ENCODE measurements around the gene ELF1. TPM values are rescaled to one million over a fixed set of nuclear protein-coding genes. Genes with fewer than 3 reads are reported as not detected.

Gene ELF1
- total RNA-seq, result 8.2 TPM

GRCh38 chr13:41019011-41019487 is at the start of gene ELF1:
ELF1 (minus strand) TSS chr13:41019316; CDS start chr13:40982054, 37,262 bp downstream.
- no peak for DNase-seq (ENCODE audit: low spot score in 2 of 2)
- FAIRE-seq, result no peak

GRCh38 chr13:41065078-41065477 is 46.0 kb upstream of the ELF1 start:
- DNase-seq (ENCODE audit: low spot score in 2 of 2) (no peak), FAIRE-seq (no peak)

DNA sequence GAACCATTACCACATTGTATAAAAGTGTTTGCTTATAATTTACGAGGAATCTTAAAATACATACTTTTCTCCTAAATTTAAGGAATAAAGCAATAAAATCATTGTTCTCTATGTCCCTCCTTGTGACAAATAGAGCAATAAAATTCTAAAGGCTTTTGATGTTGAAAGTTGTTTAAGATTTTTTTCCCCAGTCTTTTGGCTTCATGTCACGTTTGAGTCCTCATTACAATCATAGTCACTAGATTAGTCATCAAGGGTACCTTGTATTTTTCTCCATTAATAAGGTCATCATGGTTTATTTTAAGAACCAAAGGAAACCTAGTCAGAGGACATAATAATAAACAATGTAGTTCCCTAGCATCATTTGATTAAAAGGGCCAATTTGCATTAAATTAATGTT is 45.4 kb upstream of the ELF1 start:
- DNase-seq (ENCODE audit: low spot score in 2 of 2) (peak in 1 of 2 donors; percentile 16), FAIRE-seq (no peak)

GRCh38 chr13:41061914-41062837 is 43.1 kb upstream of the ELF1 start:
- peak; percentile 40 to 42 for DNase-seq (ENCODE audit: low spot score in 2 of 2)
- FAIRE-seq, result no peak

DNA sequence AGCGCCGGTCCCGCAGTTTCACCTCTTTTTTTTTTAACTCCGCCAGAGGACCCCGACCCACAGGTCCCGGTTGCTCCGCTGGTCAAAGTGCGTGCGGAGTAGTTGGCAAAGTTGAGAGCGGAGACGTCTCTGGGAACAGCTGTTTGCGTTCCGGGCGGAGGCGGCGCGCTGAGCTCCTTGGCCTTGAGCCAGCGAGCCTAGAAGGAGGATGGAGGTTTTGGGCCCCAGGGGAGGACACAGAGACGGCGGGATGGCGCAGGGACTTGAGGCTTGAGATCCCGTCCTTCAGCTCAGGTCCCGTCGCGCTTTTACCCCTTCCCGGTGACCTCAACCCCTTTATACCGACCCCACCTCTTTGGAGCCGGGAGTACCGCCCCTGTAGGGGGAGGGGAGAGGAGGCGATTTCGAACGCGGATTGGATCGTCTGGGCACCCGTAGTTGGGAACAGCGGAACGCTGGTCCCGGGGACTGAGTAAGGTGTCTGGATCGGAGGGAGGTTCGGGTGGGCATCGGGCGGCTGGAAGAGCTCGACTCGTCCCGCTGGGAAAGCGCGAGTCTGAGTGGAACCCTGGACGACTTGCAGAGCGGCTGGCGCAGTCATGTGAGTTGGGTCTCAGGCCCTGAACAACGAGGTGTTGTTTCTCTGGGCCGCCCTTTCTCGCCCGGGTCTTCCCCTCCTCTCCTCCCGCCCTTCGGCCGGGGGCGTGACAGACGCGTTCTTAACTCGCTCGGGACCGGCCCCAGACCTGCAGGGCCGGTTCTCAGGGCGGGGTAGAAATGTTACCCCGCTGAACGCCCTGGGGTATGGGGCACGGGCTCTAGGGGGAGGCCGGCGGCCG is 42.2 kb upstream of the ELF1 start, which contains the start of gene WBP4:
TSS of gene WBP4 (plus strand) at position 435 of the 839 bp plus-strand sequence. CDS start at position 600, 165 bp downstream.
- peak; percentile 77 for DNase-seq (ENCODE audit: low spot score in 2 of 2)
- no peak for FAIRE-seq

- DNase-seq (ENCODE audit: low spot score in 2 of 2) (peak; percentile 53 to 58), FAIRE-seq (no peak)
These were observed 41.6 kb upstream of the ELF1 start for GRCh38 chr13:41060724-41061074.

GRCh38 chr13:41060082-41060723 is 41.1 kb upstream of the ELF1 start:
- DNase-seq (ENCODE audit: low spot score in 2 of 2) (peak; percentile 71 to 75), FAIRE-seq (no peak)

- no peak for DNase-seq (ENCODE audit: low spot score in 2 of 2)
- no peak for FAIRE-seq
These were observed 40.5 kb upstream of the ELF1 start for GRCh38 chr13:41059456-41060081.

DNA sequence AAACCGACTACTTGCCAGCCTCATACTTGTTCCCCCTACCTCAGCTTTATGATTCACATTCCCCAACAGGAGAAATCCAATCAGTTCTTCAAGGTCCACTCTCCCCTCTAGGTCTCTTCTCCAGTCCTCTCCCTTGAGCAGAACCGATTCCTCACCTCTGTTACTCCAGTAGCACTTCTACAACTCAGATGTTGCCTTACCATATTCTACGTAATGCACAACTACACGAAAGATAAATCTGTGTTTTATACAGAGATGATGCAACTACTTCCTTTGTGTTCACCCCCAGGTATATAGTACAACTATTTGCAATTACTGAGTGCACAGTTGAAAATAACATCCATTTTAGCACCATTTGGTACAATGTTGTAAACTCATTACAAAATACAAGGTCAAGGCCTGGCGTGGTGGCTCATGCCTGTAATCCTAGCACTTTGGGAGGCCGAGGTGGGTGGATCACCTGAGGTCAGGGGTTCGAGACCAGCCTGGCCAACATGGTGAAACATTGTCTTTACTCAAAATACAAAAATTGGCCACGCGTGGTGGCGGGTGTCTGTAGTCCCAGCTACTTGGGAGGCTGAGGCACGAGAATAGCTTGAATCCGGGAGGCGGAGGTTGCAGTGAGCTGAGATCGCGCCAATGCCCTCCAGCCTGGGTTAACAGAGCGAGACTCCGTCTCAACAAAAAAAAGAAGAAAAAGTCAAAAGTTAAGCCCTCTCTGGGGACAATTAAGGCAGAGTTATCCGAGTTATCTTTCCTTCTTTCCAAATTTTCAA is 39.4 kb upstream of the ELF1 start:
- DNase-seq (ENCODE audit: low spot score in 2 of 2), result no peak
- FAIRE-seq, result no peak

GRCh38 chr13:41056826-41057711 is 38.0 kb upstream of the ELF1 start:
- no peak for FAIRE-seq
- DNase-seq (ENCODE audit: low spot score in 2 of 2), result no peak

DNA sequence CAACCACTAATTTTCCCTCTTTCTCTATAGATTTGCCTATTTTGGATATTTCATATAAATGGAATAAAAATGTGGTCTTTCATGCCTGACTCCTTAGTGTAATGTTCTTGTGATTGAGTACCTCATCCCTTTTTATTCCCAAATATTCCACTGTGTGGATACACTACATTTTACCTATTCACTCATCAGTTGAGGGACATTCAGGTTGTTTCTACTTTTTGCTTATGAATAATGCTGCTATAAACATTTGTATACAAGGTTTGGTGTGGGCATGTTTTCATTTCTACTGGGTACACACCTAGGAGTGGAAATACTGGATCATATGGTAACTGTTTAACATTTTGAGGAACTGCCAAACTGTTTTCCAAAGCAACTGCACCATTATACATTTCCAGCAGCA is 37.1 kb upstream of the ELF1 start:
- FAIRE-seq, result no peak

DNA sequence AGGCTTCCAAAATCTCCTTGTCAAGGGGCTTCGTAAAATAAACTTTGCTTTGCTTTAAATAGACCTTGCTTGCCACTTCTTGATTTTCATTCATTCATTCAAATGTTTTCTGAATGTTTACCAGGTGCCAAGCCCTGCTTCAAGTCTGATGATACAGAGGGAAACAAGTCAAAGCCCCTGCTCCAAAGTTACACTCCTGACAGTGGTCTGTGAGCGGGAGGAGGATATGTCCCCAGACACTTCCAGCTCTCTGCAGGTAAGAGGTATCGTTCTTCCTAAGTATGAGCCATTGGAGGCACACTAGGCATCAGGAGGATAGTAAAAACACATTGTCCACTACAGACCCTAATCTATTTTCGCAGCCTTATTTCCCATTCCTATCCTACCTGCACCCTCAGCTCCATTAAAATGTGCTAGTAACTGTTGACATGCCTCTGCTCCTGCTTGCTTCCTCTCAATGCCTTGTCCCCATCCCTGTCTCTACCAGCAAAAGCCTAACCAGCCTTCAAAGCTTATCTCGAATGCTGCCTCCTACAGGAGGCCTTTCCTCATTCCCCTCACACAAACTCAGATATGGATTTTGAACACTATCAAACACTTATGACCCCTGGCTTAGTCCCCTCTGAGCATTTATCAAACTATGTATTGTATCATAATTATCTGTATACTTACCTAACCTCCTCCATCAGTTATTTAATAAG is 36.0 kb upstream of the ELF1 start:
- DNase-seq (ENCODE audit: low spot score in 2 of 2) (no peak), FAIRE-seq (no peak)

More for the DNA sequence above, 37.1 kb upstream of the ELF1 start:
- no peak for DNase-seq (ENCODE audit: low spot score in 2 of 2)

- FAIRE-seq (no peak), DNase-seq (ENCODE audit: low spot score in 2 of 2) (no peak)
These were observed 35.2 kb upstream of the ELF1 start for GRCh38 chr13:41054212-41054877.

- no peak for FAIRE-seq
- no peak for DNase-seq (ENCODE audit: low spot score in 2 of 2)
These were observed 34.3 kb upstream of the ELF1 start for GRCh38 chr13:41053384-41053826.

DNA sequence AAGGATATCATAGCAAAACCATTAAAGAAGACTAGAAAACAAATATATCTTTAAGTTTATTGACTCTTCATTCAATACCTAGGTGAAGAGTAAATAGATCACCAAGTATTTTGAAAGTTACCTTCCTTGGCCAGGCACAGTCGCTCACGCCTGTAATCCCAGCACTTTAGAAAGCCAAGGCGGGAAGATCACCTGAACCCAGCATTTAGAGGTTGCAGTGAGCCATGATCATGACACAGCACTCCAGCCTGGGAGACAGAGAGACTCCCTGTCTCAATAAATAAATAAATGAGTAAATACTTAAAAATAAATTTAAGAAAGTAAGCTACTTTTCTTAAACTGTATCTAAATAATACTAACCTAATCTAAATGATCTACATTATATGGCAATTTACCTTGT is 33.3 kb upstream of the ELF1 start:
- FAIRE-seq (no peak), DNase-seq (ENCODE audit: low spot score in 2 of 2) (no peak)

DNA sequence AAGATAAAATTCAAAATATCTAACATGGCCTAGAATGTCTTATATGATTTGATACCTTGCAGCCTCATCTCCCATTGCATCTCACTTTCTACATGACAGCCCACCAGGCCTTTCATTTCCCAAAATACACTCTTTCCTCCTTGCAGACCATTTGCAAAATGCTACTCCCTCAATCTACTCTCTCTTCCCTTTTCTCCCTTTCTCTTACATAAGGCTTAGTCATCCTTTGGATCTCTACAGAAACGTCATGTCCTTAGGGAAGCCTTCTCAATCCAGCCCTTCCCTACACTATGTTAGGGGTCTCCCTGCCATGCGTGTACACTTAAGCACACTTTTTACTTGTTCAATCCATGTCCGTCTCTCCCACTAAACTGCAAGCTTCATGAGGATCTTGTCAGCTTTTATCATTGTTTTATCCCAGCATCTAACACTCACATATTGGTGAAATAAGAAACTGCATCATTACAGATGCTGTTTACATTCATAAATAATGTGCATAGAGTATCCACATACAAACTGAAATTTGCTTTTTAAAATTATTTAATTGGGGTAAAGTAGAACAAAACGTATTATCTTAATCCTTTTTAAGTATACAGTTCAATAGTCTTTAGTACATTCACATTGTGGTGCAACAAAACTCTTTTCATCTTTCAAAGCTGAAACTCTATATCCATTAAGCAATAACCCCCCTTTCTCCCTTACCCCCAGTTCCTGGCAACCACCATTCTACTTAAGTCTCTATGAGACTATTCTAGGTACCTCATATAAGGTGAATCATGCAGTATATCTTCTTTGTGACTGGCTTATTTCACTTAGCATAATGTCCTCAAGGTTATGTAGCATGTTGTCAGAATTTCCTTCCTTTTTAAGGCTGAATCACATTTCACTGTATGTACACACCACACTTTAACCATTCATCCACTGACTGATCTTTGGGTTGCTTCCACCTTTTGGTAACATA is 30.6 kb upstream of the ELF1 start:
- DNase-seq (ENCODE audit: low spot score in 2 of 2), result no peak
- no peak for FAIRE-seq
